WTC11 (cell line): Measurements from ENCODE around the gene PMP22. TPM values are rescaled to one million over a fixed set of nuclear protein-coding genes. Genes with fewer than 3 reads are reported as not detected.

ENCODE experiments used
- ATAC-seq: fragments of 200-7000 bp; cut with Tn5 transposase; 2 replicates; pipeline ENCODE4 v1.10.0; 2021; ENCODE audit warnings: mild to moderate bottlenecking, moderate library complexity
- Bru-seq: library from RNA; stranded (reverse); fragments of 400-500 nt; gene quantifications from one replicate; lab custom pipeline; 2021; lab: Mats Ljungman, UMichigan
- CTCF ChIA-PET: fragments of 300-600 bp; sonication (Branson Sonifier 250); formaldehyde crosslinking; loops from one replicate; lab custom pipeline; 2021; ENCODE audit warnings: antibody characterized with exemption; lab: Charles Lee
- POLR2A ChIA-PET: fragments of 350-600 bp; sonication (Branson Sonifier 250); formaldehyde crosslinking; loops from one replicate; lab custom pipeline; 2021; ENCODE audit warnings: antibody characterized with exemption; lab: Charles Lee
- DNase-seq: peaks from one replicate; pipeline ENCODE4 v3.0.0; 2021; ENCODE audit warnings: low spot score
- H3K27ac Mint-ChIP-seq: 2 replicates; pipeline ENCODE4 v1.8.0; 2021; ENCODE audit warnings: mixed read lengths
- H3K27me3 Mint-ChIP-seq: 2 replicates; pipeline ENCODE4 v1.8.0; 2021; ENCODE audit warnings: low read depth, mild to moderate bottlenecking, moderate library complexity, mixed read lengths
- H3K36me3 Mint-ChIP-seq: 2 replicates; pipeline ENCODE4 v1.8.0; 2021; ENCODE audit warnings: mixed read lengths
- H3K4me1 Mint-ChIP-seq: 2 replicates; pipeline ENCODE4 v1.8.0; 2022; ENCODE audit warnings: mixed read lengths
- H3K4me3 Mint-ChIP-seq: 2 replicates; pipeline ENCODE4 v1.8.0; 2021; ENCODE audit warnings: mild to moderate bottlenecking, moderate library complexity, mixed read lengths
- H3K9me3 Mint-ChIP-seq: 2 replicates; pipeline ENCODE4 v1.8.0; 2021; ENCODE audit warnings: mixed read lengths
- E2F4 ChIP-seq: sonication (generic); formaldehyde crosslinking; IDR thresholded peaks from 2 replicates; pipeline ENCODE4 v1.8.1; 2022; ENCODE audit warnings: low read depth, mild to moderate bottlenecking, moderate library complexity, missing genetic modification reagents, borderline replicate concordance
- E2F5 ChIP-seq: sonication (generic); formaldehyde crosslinking; IDR thresholded peaks from 2 replicates; pipeline ENCODE4 v1.8.1; 2022; ENCODE audit warnings: mild to moderate bottlenecking, moderate library complexity, missing genetic modification reagents
- FOXP1 ChIP-seq: sonication (generic); formaldehyde crosslinking; IDR thresholded peaks from 2 replicates; pipeline ENCODE4 v1.8.0; 2022; ENCODE audit warnings: missing genetic modification reagents, mild to moderate bottlenecking, moderate library complexity, borderline replicate concordance
- IRF2 ChIP-seq: sonication (generic); formaldehyde crosslinking; IDR thresholded peaks from 2 replicates; pipeline ENCODE4 v1.8.0; 2022; ENCODE audit warnings: low read depth, missing genetic modification reagents, borderline replicate concordance
- KAT7 ChIP-seq: sonication (generic); formaldehyde crosslinking; IDR thresholded peaks from 2 replicates; pipeline ENCODE4 v1.8.1; 2023; ENCODE audit warnings: missing genetic modification reagents, mild to moderate bottlenecking, borderline replicate concordance
- MAX ChIP-seq: sonication (generic); formaldehyde crosslinking; IDR thresholded peaks from 2 replicates; pipeline ENCODE4 v1.8.0; 2022; ENCODE audit warnings: mild to moderate bottlenecking, missing genetic modification reagents
- MYBL2 ChIP-seq: sonication (generic); formaldehyde crosslinking; IDR thresholded peaks from 2 replicates; pipeline ENCODE4 v1.8.1; 2023; ENCODE audit warnings: mild to moderate bottlenecking, moderate library complexity, missing genetic modification reagents
- NFYB ChIP-seq: sonication (generic); formaldehyde crosslinking; conservative IDR thresholded peaks from 2 replicates; pipeline ENCODE4 v1.8.0; 2022; ENCODE audit warnings: low read depth, missing genetic modification reagents
- SP1 ChIP-seq: sonication (generic); formaldehyde crosslinking; conservative IDR thresholded peaks from 2 replicates; pipeline ENCODE4 v1.8.1; 2022; ENCODE audit warnings: missing genetic modification reagents
- STAT6 ChIP-seq: sonication (generic); formaldehyde crosslinking; conservative IDR thresholded peaks from 2 replicates; pipeline ENCODE4 v1.8.1; 2023; ENCODE audit warnings: mild to moderate bottlenecking, low read depth, missing genetic modification reagents, moderate library complexity
- TCF7 ChIP-seq: sonication (generic); formaldehyde crosslinking; IDR thresholded peaks from 2 replicates; pipeline ENCODE4 v1.8.0; 2022; ENCODE audit warnings: mild to moderate bottlenecking, low read depth, missing genetic modification reagents, moderate library complexity
- ZBTB43 ChIP-seq: sonication (generic); formaldehyde crosslinking; IDR thresholded peaks from 2 replicates; pipeline ENCODE4 v1.8.1; 2023; ENCODE audit warnings: mild to moderate bottlenecking, missing genetic modification reagents
- ZNF232 ChIP-seq: sonication (generic); formaldehyde crosslinking; IDR thresholded peaks from 2 replicates; pipeline ENCODE4 v1.8.0; 2022; ENCODE audit warnings: mild to moderate bottlenecking, missing genetic modification reagents
- ZNF281 ChIP-seq: sonication (generic); formaldehyde crosslinking; IDR thresholded peaks from 2 replicates; pipeline ENCODE4 v1.8.0; 2023; ENCODE audit warnings: mild to moderate bottlenecking, missing genetic modification reagents
- long read RNA-seq, 3 experiments: library from RNA in 1 of 3; library from capped mRNA in 1 of 3; library from polyadenylated mRNA in 1 of 3; unstranded in 2 of 3; stranded (forward) in 1 of 3; transcript quantifications; one replicate each; pipeline ENCODE4 v2.0.0, GENCODE V29; 2021
- total RNA-seq: library from RNA; stranded (reverse); gene quantifications from 3 replicates; pipeline ENCODE4 v1.2.3, GENCODE V29; 2021

The PMP22 gene
- 1.5 to 3.0 TPM (median 1.9 TPM) in 3 replicates for total RNA-seq
- Bru-seq, nascent RNA = percentile 21 among the genes with signal in this experiment
- long read RNA-seq, experiment 1, partial matches to known transcripts = 7 of 8 reads
- long read RNA-seq, experiment 1, other reads (novel, unspliced or antisense) = 0 of 8 reads
- long read RNA-seq, experiment 2, partial matches to known transcripts = 0 of 2 reads
- long read RNA-seq, experiment 2, other reads (novel, unspliced or antisense) = 0 of 2 reads
- long read RNA-seq, experiment 3, partial matches to known transcripts = 0 of 1 reads
- long read RNA-seq, experiment 3, other reads (novel, unspliced or antisense) = 0 of 1 reads

GRCh38 chr17:15265131-15265530 is at the start of gene PMP22:
PMP22 (minus strand) TSS chr17:15265326; CDS start chr17:15260727, 4,599 bp downstream.
- ChIA-PET CTCF (interaction anchor here (0.9 to 2.7 kb wide), 3 partner anchors 17 to 238 kb away, joined by 3 to 14 read pairs (median 3); no protein-coding TSS in a partner anchor), POLR2A (no interaction called here)
- Mint-ChIP-seq H3K4me3 (no peak within 1 kb of the TSS), H3K36me3 (no peaks in the 10 kb centered on the region), H3K27me3 (peaks cover 69% of the 10 kb centered on the region), H3K9me3 (no peaks in the 10 kb centered on the region), H3K4me1 (peaks cover 18% of the 10 kb centered on the region), H3K27ac (no peak within 1 kb of the TSS)
- no peak for ATAC-seq
- TF ChIP-seq E2F5 (CRISPR knock-in tag) (no peak), MYBL2 (CRISPR knock-in tag) (no peak), E2F4 (no peak), IRF2 (CRISPR knock-in tag) (no peak), MAX (no peak), NFYB (CRISPR knock-in tag) (no peak), STAT6 (CRISPR knock-in tag) (no peak), FOXP1 (CRISPR knock-in tag) (no peak), SP1 (CRISPR knock-in tag) (no peak), TCF7 (CRISPR knock-in tag) (no peak), ZBTB43 (CRISPR knock-in tag) (no peak)
- DNase-seq = no peak

- TF ChIP-seq ZNF232 (CRISPR knock-in tag) (no peak), ZNF281 (no peak), KAT7 (CRISPR knock-in tag) (no peak)
- no peak for DNase-seq
- Mint-ChIP-seq H3K27ac (no peak overlapping the region), H3K4me3 (no peak overlapping the region), H3K36me3 (no peaks in the 10 kb centered on the region), H3K9me3 (no peaks in the 10 kb centered on the region), H3K27me3 (no peaks in the 10 kb centered on the region; the same call in 1 of the 2 replicates), H3K4me1 (peaks cover 6% of the 10 kb centered on the region)
- ChIA-PET CTCF (no interaction called here), POLR2A (no interaction called here)
- no peak for ATAC-seq
These were observed 46.9 kb upstream of the PMP22 start for GRCh38 chr17:15311996-15312395.
